HCT116 (cell line): ENCODE measurements around the gene NEB. TPM values are rescaled to one million over a fixed set of nuclear protein-coding genes. Genes with fewer than 3 reads are reported as not detected.
"Not testable (repeated sequence)": the region's sequence is repeated elsewhere in the genome, so short reads cannot be mapped to it uniquely, and the experiment has no call there.

Experiments
- ATAC-seq: fragments of 200-7000 bp; cut with Tn5 transposase; 2 replicates; pipeline ENCODE4 v1.9.1; 2020; ENCODE audit warnings: mild to moderate bottlenecking, moderate library complexity
- BruUV-seq: library from RNA; stranded (reverse); fragments of 400-500 nt; replicated peaks from 2 replicates; lab custom pipeline; 2021; lab: Mats Ljungman, UMichigan
- CTCF ChIA-PET: fragments of 300-600 bp; sonication (Branson Sonifier 250); formaldehyde crosslinking; loops from one replicate; lab custom pipeline; 2021; ENCODE audit warnings: antibody characterized with exemption; lab: Charles Lee
- POLR2A ChIA-PET: fragments of 300-600, 350-600 bp; sonication (Branson Sonifier 250); formaldehyde crosslinking; loops from one replicate; lab custom pipeline; 2021; ENCODE audit warnings: antibody characterized with exemption; lab: Charles Lee
- RAD21 ChIA-PET, 2 experiments: fragments of 300-600 bp; sonication (Branson Sonifier 250); formaldehyde crosslinking; loops; one replicate each; lab custom pipeline; 2023; ENCODE audit warnings: low total read pairs in 2 of 2; ENCODE audit not compliant: uncharacterized antibody in 2 of 2, unreplicated experiment in 2 of 2, low non-redundant PET in 1 of 2; lab: Charles Lee
- DNase-seq: peaks from one replicate; pipeline ENCODE4 v3.0.0-alpha.2; 2010; ENCODE audit warnings: low read depth, low spot score
- H2AFZ ChIP-seq: fragments of 200-600 bp; shearing (Covaris generic), sonication (generic); 2 replicates; pipeline ENCODE4 v1.6.1; 2017; ENCODE audit warnings: low read depth, mixed run types, mixed read lengths, antibody characterized with exemption, low read length; ENCODE audit not compliant: poor library complexity, severe bottlenecking
- H3K27ac ChIP-seq: 2 replicates; pipeline ENCODE4 v1.5.1; 2012; ENCODE audit warnings: low read depth, low read length
- H3K27me3 ChIP-seq: fragments of 200-600 bp; sonication (generic); 2 replicates; pipeline ENCODE4 v1.6.1; 2016; ENCODE audit warnings: mixed run types, low read length, mixed read lengths; ENCODE audit not compliant: insufficient read depth
- H3K36me3 ChIP-seq, 2 experiments: fragments of 200-500 bp in 1 of 2; fragments of 200-600 bp in 1 of 2; sonication (Bioruptor generic) in 1 of 2; sonication (generic) in 1 of 2; 2 replicates each; pipeline versions ENCODE4 v1.5.1 to v1.6.1; 2014 to 2016; ENCODE audit warnings: low read length in 2 of 2, inconsistent platforms in 1 of 2, mixed read lengths in 1 of 2, mixed run types in 1 of 2; ENCODE audit not compliant: insufficient read depth in 2 of 2, control insufficient read depth in 1 of 2
- H3K4me1 ChIP-seq, 2 experiments: fragments of 200-600 bp in 1 of 2; sonication (generic) in 1 of 2; 2 replicates each; pipeline versions ENCODE4 v1.5.1 to v1.6.1; 2012 to 2017; ENCODE audit warnings: low read length in 2 of 2, inconsistent platforms in 1 of 2, mild to moderate bottlenecking in 1 of 2, mixed read lengths in 1 of 2, mixed run types in 1 of 2, moderate library complexity in 1 of 2; ENCODE audit not compliant: insufficient read depth in 2 of 2, control insufficient read depth in 1 of 2
- H3K4me2 ChIP-seq: fragments of 200-600 bp; sonication (generic); 2 replicates; pipeline ENCODE4 v1.6.1; 2017; ENCODE audit warnings: mixed run types, low read length, mixed read lengths
- H3K4me3 ChIP-seq, 2 experiments: fragments of 200-600 bp in 1 of 2; sonication (generic) in 1 of 2; replicated peaks in 1 of 2; 2 replicates each; pipeline ENCODE4 v1.5.1; 2011 to 2016; ENCODE audit warnings: low read length in 2 of 2, control low read depth in 1 of 2, low read depth in 1 of 2, mild to moderate bottlenecking in 1 of 2, mixed read lengths in 1 of 2, mixed run types in 1 of 2
- H3K79me2 ChIP-seq: fragments of 200-600 bp; sonication (generic); 2 replicates; pipeline ENCODE4 v1.6.1; 2017; ENCODE audit warnings: mild to moderate bottlenecking, mixed run types, low read length, moderate library complexity, mixed read lengths; ENCODE audit not compliant: insufficient read depth
- H3K9ac ChIP-seq: fragments of 200-600 bp; sonication (generic); 2 replicates; pipeline ENCODE4 v1.6.1; 2016; ENCODE audit warnings: low read length, mixed read lengths
- H3K9me2 ChIP-seq: fragments of 200-600 bp; sonication (generic), shearing (Covaris generic); 2 replicates; pipeline ENCODE4 v1.6.1; 2017; ENCODE audit warnings: mixed run types, mild to moderate bottlenecking, moderate library complexity; ENCODE audit not compliant: insufficient read depth
- H3K9me3 ChIP-seq, 2 experiments: fragments of 200-500 bp in 1 of 2; fragments of 200-600 bp in 1 of 2; sonication (Bioruptor generic) in 1 of 2; sonication (generic) in 1 of 2; 2 replicates each; pipeline ENCODE4 v1.6.1; 2014 to 2017; ENCODE audit warnings: low read length in 2 of 2, mixed read lengths in 2 of 2, inconsistent platforms in 1 of 2, low read depth in 1 of 2, mild to moderate bottlenecking in 1 of 2, mixed run types in 1 of 2, moderate library complexity in 1 of 2; ENCODE audit not compliant: control insufficient read depth in 1 of 2, insufficient read depth in 1 of 2
- H4K20me1 ChIP-seq: fragments of 200-600 bp; sonication (generic), shearing (Covaris generic); 2 replicates; pipeline ENCODE4 v1.6.1; 2017; ENCODE audit warnings: mixed run types, mild to moderate bottlenecking, moderate library complexity; ENCODE audit not compliant: insufficient read depth
- ELF1 ChIP-seq: IDR thresholded peaks from 2 replicates; pipeline ENCODE4 v1.6.1; 2012; ENCODE audit warnings: low read depth, borderline replicate concordance
- RAD21 ChIP-seq: IDR thresholded peaks from 2 replicates; pipeline ENCODE4 v1.6.1; 2012; ENCODE audit warnings: low read depth, mild to moderate bottlenecking
- intact Hi-C: fragments of 100-400 bp; cut with micrococcal nuclease; formaldehyde crosslinking; loops from 2 replicates; pipeline ENCODE4 v1.10.0; 2022
- total RNA-seq: library from RNA; stranded (reverse); gene quantifications from one replicate; pipeline ENCODE4 v1.2.1, GENCODE V29; 2021; ENCODE audit not compliant: unreplicated experiment

NEB gene
- total RNA-seq, 1 experiment from 2014 or later = 0.34 TPM

DNA sequence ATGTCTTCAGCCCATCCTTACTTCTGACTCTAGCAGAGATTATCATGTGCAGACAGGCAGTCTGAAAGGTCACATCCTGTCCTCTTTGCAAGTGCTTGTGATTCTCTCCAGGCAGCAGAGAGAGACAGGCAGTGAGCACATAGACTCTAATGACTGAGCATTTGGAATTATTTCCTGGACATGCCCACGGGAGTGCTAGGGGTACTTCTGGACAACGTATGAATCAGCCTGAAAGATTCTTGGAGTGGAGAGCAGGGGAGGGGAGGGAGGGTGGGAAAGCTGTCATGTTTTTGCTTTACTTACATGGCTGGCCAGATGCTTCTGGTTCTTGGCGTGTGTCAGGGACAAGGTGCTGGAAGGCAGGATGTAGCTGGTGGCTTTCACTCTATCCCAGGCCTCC is 174.0 kb downstream of the NEB start:
- ChIA-PET POLR2A (no interaction called here), RAD21 (no interaction called here), CTCF (no interaction called here)
- no peaks in the 10 kb centered on the region for H3K4me1 ChIP-seq
- H3K4me2 ChIP-seq = no peak overlapping the region
- no peaks in the 10 kb centered on the region for H4K20me1 ChIP-seq
- ATAC-seq (no peak), DNase-seq (no peak)
- H3K36me3 ChIP-seq = no peaks in the 10 kb centered on the region
- H3K9me3 ChIP-seq = no peaks in the 10 kb centered on the region
- no peak overlapping the region for H3K9ac ChIP-seq
- intact Hi-C loops = no loop called here
- H3K27ac ChIP-seq = no peak overlapping the region
- no peaks in the 10 kb centered on the region for H3K79me2 ChIP-seq
- no peaks in the 10 kb centered on the region for H3K27me3 ChIP-seq
- no TSS peak for BruUV-seq
- TF ChIP-seq RAD21 = no peak
- no peak for TF ChIP-seq ELF1
- no peak overlapping the region for H2AFZ ChIP-seq
- H3K9me2 ChIP-seq = no peaks in the 10 kb centered on the region
- H3K4me3 ChIP-seq = no peak overlapping the region

DNA sequence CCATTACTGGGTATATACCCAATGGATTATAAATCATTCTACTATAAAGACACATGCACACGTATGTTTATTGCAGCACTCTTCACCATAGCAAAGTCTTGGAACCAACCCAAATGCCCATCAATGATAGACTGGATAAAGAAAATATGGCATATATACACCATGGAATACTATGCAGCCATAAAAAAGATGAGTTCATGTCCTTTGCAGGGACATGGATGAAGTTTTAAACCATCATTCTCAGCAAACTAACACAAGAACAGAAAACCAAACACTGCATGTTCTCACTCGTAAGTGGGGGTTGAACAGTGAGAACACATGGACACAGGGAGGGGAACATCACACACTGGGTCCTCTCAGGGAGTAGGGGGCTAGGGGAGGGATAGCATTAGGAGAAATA is 174.8 kb downstream of the NEB start:
- H2AFZ ChIP-seq, H3K27ac ChIP-seq, H3K36me3 ChIP-seq, H3K9ac ChIP-seq, intact Hi-C loops, CTCF ChIA-PET, H3K4me3 ChIP-seq, H3K27me3 ChIP-seq, H4K20me1 ChIP-seq, H3K4me2 ChIP-seq, H3K4me1 ChIP-seq, DNase-seq, POLR2A ChIA-PET, RAD21 ChIA-PET, ATAC-seq, H3K9me2 ChIP-seq, H3K9me3 ChIP-seq, H3K79me2 ChIP-seq, BruUV-seq: not testable (repeated sequence)

DNA sequence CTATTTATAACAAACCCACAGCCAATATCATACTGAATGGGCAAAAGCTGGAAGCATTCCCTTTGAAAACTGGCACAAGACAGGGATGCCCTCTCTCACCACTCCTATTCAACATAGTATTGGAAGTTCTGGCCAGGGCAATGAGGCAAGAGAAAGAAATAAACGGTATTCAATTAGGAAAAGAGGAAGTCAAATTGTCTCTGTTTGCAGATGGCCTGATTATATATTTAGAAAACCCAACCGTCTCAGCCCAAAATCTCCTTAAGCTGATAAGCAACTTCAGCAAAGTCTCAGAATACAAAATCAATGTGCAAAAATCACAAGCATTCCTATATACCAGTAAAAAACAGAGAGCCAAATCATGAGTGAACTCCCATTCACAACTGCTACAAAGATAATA is 176.4 kb downstream of the NEB start:
- DNase-seq, POLR2A ChIA-PET, CTCF ChIA-PET, H3K27me3 ChIP-seq, RAD21 ChIA-PET, BruUV-seq, H3K4me2 ChIP-seq, H3K9me3 ChIP-seq, H2AFZ ChIP-seq, ATAC-seq, H4K20me1 ChIP-seq, H3K79me2 ChIP-seq, H3K9ac ChIP-seq, H3K36me3 ChIP-seq, H3K4me3 ChIP-seq, intact Hi-C loops, H3K4me1 ChIP-seq, H3K27ac ChIP-seq, H3K9me2 ChIP-seq: not testable (repeated sequence)
